Stimulated activated CD4-positive, alpha-beta T cell treated with anti-CD3 and anti-CD28 coated beads, Interleukin-15, amount 100 ng/mL, for 48 hours (primary cell): Measurements from ENCODE around the gene TMPRSS13.
"Not testable (repeated sequence)": the region's sequence is repeated elsewhere in the genome, so short reads cannot be mapped to it uniquely, and the experiment has no call there.

Source experiments
- DNase-seq, 2 donors: peaks; one replicate each; pipeline ENCODE4 v3.0.0-alpha.2; 2020; ENCODE audit warnings: low read depth in 2 of 2

TMPRSS13 gene

DNA sequence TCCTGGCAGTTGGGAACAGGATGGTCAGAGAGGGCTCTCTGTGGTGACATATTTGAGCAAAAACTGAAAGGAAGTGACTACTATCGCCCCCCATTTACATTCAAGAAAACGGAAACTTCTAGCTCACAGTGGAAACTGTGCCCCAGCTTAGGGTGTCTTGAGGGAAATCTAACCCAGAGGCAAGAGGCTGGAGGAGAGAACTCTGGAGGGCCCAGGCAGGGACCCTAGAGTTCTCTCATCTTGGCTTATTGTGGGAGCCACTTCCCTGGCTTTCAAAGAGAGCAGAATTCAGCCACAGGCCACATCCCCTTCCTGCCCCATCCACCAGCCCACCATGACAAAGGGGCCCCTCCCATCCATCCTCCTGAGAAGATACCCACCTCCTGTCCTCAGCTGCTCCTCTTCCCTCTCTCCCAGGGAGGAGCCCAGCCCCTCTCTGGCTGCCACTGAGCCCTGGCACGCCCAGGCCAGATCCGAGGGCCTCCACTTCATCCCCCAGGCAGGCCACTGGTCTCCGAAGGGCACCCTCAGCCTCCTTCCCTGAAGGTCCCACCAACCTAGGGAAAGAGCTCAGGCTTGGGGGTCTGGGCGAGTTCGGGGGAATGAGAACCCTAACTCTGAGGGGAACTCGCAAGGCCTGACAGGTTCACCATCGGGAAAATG is 1.6 kb upstream of the TMPRSS13 start:
- no peak for DNase-seq

GRCh38 chr11:117929916-117930570 is 841 bp upstream of the TMPRSS13 start:
- DNase-seq: no peak

- DNase-seq: no peak
Measured at GRCh38 chr11:117928446-117929141, 608 bp downstream of the TMPRSS13 start.

DNA sequence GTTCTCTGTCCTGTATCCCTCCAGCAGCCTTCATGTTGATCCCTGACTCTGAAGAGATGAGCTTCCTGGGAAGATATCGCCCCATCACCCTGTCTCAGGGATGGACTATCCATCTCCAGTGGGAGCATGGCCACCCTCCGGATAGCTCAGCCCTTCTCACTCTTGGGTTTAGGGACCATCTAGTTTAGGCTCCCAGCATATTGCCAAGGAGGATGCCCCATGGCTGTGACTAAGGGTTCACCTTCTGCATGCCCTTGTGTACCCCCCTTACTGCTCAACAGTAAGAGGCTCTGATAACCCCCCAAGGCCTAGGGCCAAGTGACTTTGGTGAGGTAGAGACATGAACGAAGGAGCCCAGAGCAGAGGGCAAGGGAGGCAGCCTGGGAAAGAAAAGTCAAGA is 1.3 kb downstream of the TMPRSS13 start:
- no peak for DNase-seq

- not testable (repeated sequence) for DNase-seq
Measured at GRCh38 chr11:117926166-117926565, 3.0 kb downstream of the TMPRSS13 start.

- no peak for DNase-seq
Measured at GRCh38 chr11:117925198-117925925, 3.8 kb downstream of the TMPRSS13 start.

DNA sequence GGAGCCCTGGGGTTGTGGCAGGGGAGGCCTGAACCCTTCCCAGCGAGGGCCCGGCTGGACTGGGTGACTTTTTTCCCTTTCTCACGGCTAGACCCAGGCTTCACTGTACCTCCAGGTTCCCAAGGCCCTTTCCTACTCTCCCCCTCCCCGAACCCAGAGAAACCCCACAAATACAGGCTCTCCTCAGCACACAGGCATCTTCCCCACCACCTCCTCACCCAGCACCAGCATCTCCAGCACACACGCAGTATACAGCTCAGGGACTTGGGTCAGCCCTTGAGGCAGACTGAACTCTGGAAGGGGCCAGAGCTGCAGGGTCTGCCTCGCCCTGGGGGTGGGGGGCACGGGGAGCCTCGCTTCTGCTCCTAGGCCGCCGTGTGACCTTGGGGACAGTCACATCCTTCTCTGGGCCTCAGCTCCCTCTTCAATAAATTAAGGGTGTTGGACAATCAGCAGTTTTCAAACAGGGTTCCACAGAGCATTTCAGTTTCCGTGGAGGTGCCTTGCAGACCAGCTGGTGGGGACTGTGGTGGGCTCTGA is 4.5 kb downstream of the TMPRSS13 start:
- no peak for DNase-seq

DNA sequence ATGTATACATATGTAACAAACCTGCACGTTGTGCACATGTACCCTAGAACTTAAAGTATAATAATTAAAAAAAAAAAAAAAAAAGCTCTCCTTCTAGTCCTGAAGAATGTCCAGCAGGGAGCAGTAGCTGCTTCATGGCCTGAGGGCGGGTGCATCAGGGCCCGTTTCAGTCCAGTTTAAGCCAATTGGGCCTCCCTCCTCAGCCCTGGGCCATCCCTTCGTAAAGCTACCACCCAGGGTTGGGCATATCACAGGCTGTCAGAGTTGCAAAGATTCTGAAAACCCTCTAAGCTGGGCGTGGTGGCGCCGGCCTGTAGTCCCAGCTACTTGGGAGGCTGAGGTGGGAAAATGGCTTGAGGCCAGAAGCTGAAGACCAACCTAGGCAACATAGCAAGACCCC is 5.4 kb downstream of the TMPRSS13 start:
- no peak for DNase-seq

- DNase-seq: no peak
Measured at GRCh38 chr11:117923275-117923674, 5.9 kb downstream of the TMPRSS13 start.

GRCh38 chr11:117921893-117922292 is 7.3 kb downstream of the TMPRSS13 start:
- DNase-seq: no peak

DNA sequence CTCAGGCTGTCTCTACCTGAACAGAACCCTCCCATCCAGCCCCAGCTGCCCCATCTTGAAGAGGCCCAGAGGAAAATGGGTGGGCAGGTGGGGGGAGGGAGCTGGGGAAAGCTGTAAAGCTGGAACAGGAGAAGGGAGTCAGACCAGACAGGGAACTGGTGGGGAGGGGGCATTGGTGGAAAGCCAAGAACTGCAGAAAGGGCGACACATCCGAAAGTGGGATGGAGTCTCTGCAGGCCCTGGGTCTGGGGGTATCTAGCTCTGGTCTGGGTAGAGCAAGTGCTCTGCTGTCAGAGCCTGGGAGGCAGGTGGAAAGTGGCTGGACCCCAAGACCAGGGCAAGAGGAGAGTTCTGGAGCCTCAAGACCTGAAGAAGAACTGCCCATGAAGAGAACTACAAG is 7.7 kb downstream of the TMPRSS13 start:
- DNase-seq: no peak

GRCh38 chr11:117919781-117920221 is 9.4 kb downstream of the TMPRSS13 start:
- DNase-seq: no peak

DNA sequence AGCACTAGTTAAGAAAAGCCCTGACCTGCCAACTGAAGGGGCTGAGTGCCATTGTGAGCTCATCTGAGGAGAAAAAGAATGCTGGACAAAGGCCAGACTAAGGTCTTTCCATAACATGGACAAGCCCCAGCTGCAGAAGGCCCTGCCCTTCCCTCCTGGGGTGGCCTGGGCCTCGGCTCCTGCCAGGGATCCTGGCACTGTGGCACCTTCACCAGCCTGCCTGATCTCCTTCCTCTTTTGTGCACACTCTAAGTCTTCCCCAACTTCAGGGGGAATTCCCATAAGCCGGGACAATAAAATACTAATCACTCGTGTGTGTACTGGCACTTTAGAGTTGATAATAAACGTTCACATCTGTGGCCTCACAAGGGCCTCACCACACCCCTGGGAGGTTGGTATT is 9.9 kb downstream of the TMPRSS13 start:
- no peak for DNase-seq

GRCh38 chr11:117918366-117919255 is 10.6 kb downstream of the TMPRSS13 start:
- DNase-seq: no peak

- DNase-seq: no peak
Measured at GRCh38 chr11:117917591-117918151, 11.5 kb downstream of the TMPRSS13 start.

DNA sequence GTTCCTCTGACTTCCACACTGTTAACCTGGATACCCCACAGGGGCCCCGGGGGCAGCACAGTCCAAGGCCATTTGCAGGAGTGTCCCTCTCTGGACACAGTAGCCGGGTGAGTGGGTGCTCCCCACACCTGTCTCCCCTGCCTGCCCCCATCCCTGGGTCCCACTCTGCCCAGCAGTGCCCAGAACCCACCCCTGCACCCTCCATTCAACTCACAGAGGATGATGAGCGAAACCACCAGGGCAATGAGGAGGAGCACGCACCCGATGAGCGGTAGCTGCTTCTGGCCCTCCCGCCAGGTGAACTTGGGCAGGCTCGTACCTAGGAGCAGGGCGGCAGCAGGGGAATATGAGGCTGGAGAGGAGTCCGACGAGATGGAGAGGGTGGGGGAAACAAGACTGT is 12.2 kb downstream of the TMPRSS13 start:
- no peak for DNase-seq

- DNase-seq: no peak
Measured at GRCh38 chr11:117915672-117916235, 13.4 kb downstream of the TMPRSS13 start.

DNA sequence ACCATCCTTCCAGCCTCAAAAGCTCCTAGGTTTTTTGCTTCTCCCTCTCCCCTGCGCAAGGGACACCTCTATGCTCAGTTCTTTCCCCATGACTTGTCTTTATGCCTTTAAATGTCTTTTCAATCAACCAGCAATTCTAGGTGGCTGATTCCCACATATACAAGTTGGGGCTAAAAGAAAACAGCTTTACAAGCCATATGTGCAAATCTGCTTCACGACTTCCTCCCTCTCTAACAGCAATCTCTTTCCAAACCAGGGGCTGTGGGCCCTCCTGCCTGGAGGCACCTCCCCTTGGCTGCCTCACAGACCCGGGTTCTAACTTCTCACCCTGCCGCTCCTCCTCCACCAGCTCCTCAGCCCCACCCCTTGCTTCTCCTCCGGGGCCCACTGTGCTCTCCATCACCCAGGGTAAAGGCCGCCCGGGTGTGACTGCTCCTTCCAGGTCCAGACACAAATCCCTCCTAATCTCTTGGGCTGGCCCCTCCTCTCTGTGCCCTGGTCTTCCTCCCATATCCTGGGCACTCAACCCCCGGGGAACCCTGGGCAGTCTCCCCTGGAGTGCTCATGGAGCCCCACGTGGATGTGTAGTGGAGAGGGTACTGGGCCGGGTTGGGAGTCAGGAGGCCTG is 14.1 kb downstream of the TMPRSS13 start:
- DNase-seq: no peak

GRCh38 chr11:117914398-117914761 is 14.8 kb downstream of the TMPRSS13 start:
- DNase-seq: no peak
